Transverse colon (tissue), 4 donors: Measurements from ENCODE around the gene C19orf38. TPM values are rescaled to one million over a fixed set of nuclear protein-coding genes. Genes with fewer than 3 reads are reported as not detected.
A peak's percentile ranks its signal among the peaks of the same experiment; 100 is the strongest.

ENCODE experiments used
- DNase-seq: peaks from one replicate; pipeline ENCODE4 v3.0.0-alpha.2; 2019
- H3K27ac ChIP-seq, 4 donors: fragments of 200-600 bp; sonication (generic); 2 replicates each; pipeline ENCODE4 v1.5.1; 2016 to 2018; ENCODE audit warnings: inconsistent platforms in 4 of 4
- H3K27me3 ChIP-seq: fragments of 200-600 bp; sonication (generic); 2 replicates; pipeline ENCODE4 v1.5.1; 2017; ENCODE audit warnings: inconsistent platforms
- H3K36me3 ChIP-seq, 4 donors: fragments of 200-600 bp; sonication (generic); 2 replicates each; pipeline ENCODE4 v1.5.1; 2017 to 2019; ENCODE audit warnings: inconsistent platforms in 4 of 4
- H3K4me1 ChIP-seq, 4 donors: fragments of 200-600 bp; sonication (generic); 2 replicates each; pipeline ENCODE4 v1.5.1; 2017 to 2020; ENCODE audit warnings: inconsistent platforms in 4 of 4
- H3K4me3 ChIP-seq, 4 donors: fragments of 200-600 bp; sonication (generic); 1 replicate in 1 of 4; 2 replicates in 3 of 4; pipeline versions ENCODE4 v1.5.1 to v1.6.1; 2017 to 2019; ENCODE audit warnings: inconsistent platforms in 4 of 4
- H3K9me3 ChIP-seq, 2 donors: fragments of 200-600 bp; sonication (generic); 2 replicates each; pipeline ENCODE4 v1.5.1; 2017 to 2019; ENCODE audit warnings: inconsistent platforms in 2 of 2
- CTCF ChIP-seq, 5 experiments: fragments of 200-600 bp in 3 of 5; fragments of 450-650 bp in 2 of 5; sonication (generic) in 3 of 5; IDR thresholded peaks; 1 replicate in 2 of 5; 2 replicates in 3 of 5; pipeline ENCODE4 v1.5.1; 2016 to 2017; ENCODE audit warnings: antibody characterized with exemption in 5 of 5, inconsistent platforms in 3 of 5, mild to moderate bottlenecking in 2 of 5, moderate library complexity in 1 of 5
- EP300 ChIP-seq: sonication (generic); formaldehyde crosslinking; IDR thresholded peaks from one replicate; pipeline ENCODE4 v1.6.1; 2017; ENCODE audit warnings: antibody characterized with exemption, low read depth
- POLR2A ChIP-seq: fragments of 450-650 bp; IDR thresholded peaks from one replicate; pipeline ENCODE4 v1.6.1; 2016; ENCODE audit warnings: antibody characterized with exemption, mild to moderate bottlenecking, moderate library complexity
- POLR2AphosphoS5 ChIP-seq, 3 donors: sonication (generic); formaldehyde crosslinking; IDR thresholded peaks; one replicate each; pipeline ENCODE4 v1.6.1; 2016; ENCODE audit warnings: antibody characterized with exemption in 3 of 3
- WGBS, 2 donors: methylation state at CpG; one replicate each; pipeline ENCODE4 v1.1.5; 2018; ENCODE audit warnings: low coverage in 1 of 2; 5-methylcytosine and 5-hydroxymethylcytosine counted together
- in situ Hi-C, 4 donors: fragments of 200-750 bp; cut with MboI; loops; one replicate each; pipeline versions ENCODE4 v1.15.0 to v1.15.1; 2017; ENCODE audit warnings: low sequenced_read_pairs in 3 of 4, low pct_ligation_motif_present in 1 of 4, low pct_unique_long_range_greater_than_20kb in 1 of 4
- intact Hi-C: fragments of 100-400 bp; cut with DNase I; formaldehyde crosslinking; loops from one replicate; pipeline ENCODE4 v1.15.1; 2023; ENCODE audit warnings: low total_unique reads
- total RNA-seq, 4 donors: library from RNA; depleted of rRNA; stranded (reverse); fragments of >200 nt; gene quantifications; one replicate each; pipeline ENCODE4 v1.1.0, GENCODE V29; 2016

C19orf38 gene
- total RNA-seq, 4 donors from 2014 or later: 0.79 to 1.8 (median 0.96) TPM; not detected in 1

GRCh38 chr19:10815969-10816644 lies 32.1 kb upstream of the C19orf38 start:
- peaks cover 0 to 13% (median 2%) of the 10 kb centered on the region in 4 donors for H3K4me1 ChIP-seq
- peak overlapping the region in 3 of 4 donors; percentile 17 to 35 (median 21) for H3K4me3 ChIP-seq
- WGBS, 2 donors: 81% methylated on average over 21 of the region's 21 CpGs; no CpG with 5 or more reads in 1 of the 2 donors
- no peak for TF ChIP-seq POLR2AphosphoS5 (IDR thresholded peaks at IDR 0.05)
- no peak for TF ChIP-seq POLR2A
- TF ChIP-seq CTCF (IDR thresholded peaks at IDR 0.05): no peak
- TF ChIP-seq EP300: no peak
- peaks cover 0 to 38% (median 7%) of the 10 kb centered on the region in 4 donors for H3K36me3 ChIP-seq
- H3K27ac ChIP-seq: peak overlapping the region; percentile 64 to 87 (median 78)
- H3K9me3 ChIP-seq: no peaks in the 10 kb centered on the region
- intact Hi-C loops (loop anchor here (5.0 kb wide), 1 partner anchor 426 kb away; no protein-coding TSS in a partner anchor), in situ Hi-C loops (no loop called here)
- no peak for DNase-seq
- no peaks in the 10 kb centered on the region for H3K27me3 ChIP-seq

GRCh38 chr19:10816691-10817090 lies 31.5 kb upstream of the C19orf38 start:
- Histone ChIP-seq H3K27ac (peak overlapping the region; percentile 64 to 87 (median 78)), H3K9me3 (no peaks in the 10 kb centered on the region), H3K36me3 (peaks cover 0 to 35% (median 9%) of the 10 kb centered on the region in 4 donors), H3K4me3 (peak overlapping the region in 3 of 4 donors; percentile 17 to 35 (median 21)), H3K4me1 (peaks cover 0 to 13% (median 2%) of the 10 kb centered on the region in 4 donors), H3K27me3 (no peaks in the 10 kb centered on the region)
- no peak for DNase-seq
- WGBS, 2 donors: 91% methylated on average over 11 of the region's 11 CpGs; no CpG with 5 or more reads in 1 of the 2 donors
- TF ChIP-seq POLR2AphosphoS5 (IDR thresholded peaks at IDR 0.05) (no peak), CTCF (IDR thresholded peaks at IDR 0.05) (no peak), POLR2A (no peak), EP300 (no peak)
- in situ Hi-C loops (no loop called here), intact Hi-C loops (loop anchor here (5.0 kb wide), 1 partner anchor 426 kb away; no protein-coding TSS in a partner anchor)

GRCh38 chr19:10817291-10818038 lies 30.8 kb upstream of the C19orf38 start:
- intact Hi-C loops: loop anchor here (5.0 kb wide), 1 partner anchor 425 kb away; no protein-coding TSS in a partner anchor

More at GRCh38 chr19:10817291-10818038, 30.8 kb upstream of the C19orf38 start:
- Histone ChIP-seq H3K27ac (peak overlapping the region; percentile 64 to 87 (median 78)), H3K27me3 (no peaks in the 10 kb centered on the region), H3K4me3 (peak overlapping the region in 3 of 4 donors; percentile 17 to 35 (median 21)), H3K36me3 (peaks cover 0 to 29% (median 10%) of the 10 kb centered on the region in 4 donors), H3K9me3 (no peaks in the 10 kb centered on the region), H3K4me1 (peaks cover 0 to 12% (median 2%) of the 10 kb centered on the region in 4 donors)
- in situ Hi-C loops: no loop called here
- peak; percentile 51 for DNase-seq
- no peak for TF ChIP-seq EP300
- TF ChIP-seq CTCF (IDR thresholded peaks at IDR 0.05): no peak
- TF ChIP-seq POLR2A: no peak
- TF ChIP-seq POLR2AphosphoS5 (IDR thresholded peaks at IDR 0.05): no peak
- 78 to 85% methylated on average over 3 to 33 of the region's 42 CpGs for WGBS, 2 donors
